ENCODE results near the gene RGS19. TPM values are rescaled to one million over a fixed set of nuclear protein-coding genes. Genes with fewer than 3 reads are reported as not detected.
A peak's percentile ranks its signal among the peaks of the same experiment; 100 is the strongest.

The RGS19 gene
- total and polyA plus RNA-seq, 8 donors: 6.3 to 63.9 (median 8.8) TPM

DNA sequence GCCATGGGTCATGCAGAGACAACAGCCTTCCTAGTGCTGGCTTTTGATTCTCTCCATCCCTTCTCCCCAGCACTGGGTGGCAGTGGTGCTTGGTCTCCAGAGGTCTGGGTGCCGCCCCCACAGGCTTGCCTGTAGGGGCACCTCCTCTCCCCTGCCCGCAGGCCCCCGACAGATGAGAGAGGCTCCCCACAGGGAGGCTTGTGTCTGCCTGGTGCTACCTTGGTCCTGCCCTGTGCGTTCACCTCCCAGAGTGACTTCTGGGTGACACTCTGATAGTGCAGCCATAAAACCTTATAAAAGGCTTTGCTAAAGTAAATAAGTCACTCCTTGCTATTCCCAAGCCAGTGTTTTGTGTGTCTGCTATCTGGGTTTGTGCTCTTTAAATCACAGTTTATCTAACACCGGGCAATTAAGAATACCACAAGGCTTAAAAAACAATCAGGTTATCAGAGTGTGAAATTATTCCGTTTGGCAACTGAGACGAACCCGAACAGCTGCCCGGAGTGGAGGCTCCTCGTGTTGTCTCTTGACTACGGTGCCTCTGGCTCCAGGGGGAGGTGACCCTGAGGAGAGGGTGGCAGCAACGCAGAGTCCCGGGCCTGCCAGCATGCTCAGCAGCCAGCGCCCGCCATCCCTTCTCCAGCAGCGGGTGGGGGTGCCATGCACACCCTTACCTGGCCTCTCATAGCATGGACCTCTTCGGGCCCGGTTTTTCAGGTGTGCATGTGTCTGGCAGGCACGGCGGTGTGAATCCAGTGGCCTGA is 48.8 kb downstream of the RGS19 start:
- ATAC-seq (no peak), DNase-seq (peak in 1 of 4 donors; percentile 72)
- H3K4me3 ChIP-seq: no peak overlapping the region
- peaks cover 0 to 100% of the 10 kb centered on the region in 2 donors for H3K36me3 ChIP-seq
- H3K27me3 ChIP-seq: no peaks in the 10 kb centered on the region
- H3K9me3 ChIP-seq: no peaks in the 10 kb centered on the region
- TF ChIP-seq, protein P1, sequence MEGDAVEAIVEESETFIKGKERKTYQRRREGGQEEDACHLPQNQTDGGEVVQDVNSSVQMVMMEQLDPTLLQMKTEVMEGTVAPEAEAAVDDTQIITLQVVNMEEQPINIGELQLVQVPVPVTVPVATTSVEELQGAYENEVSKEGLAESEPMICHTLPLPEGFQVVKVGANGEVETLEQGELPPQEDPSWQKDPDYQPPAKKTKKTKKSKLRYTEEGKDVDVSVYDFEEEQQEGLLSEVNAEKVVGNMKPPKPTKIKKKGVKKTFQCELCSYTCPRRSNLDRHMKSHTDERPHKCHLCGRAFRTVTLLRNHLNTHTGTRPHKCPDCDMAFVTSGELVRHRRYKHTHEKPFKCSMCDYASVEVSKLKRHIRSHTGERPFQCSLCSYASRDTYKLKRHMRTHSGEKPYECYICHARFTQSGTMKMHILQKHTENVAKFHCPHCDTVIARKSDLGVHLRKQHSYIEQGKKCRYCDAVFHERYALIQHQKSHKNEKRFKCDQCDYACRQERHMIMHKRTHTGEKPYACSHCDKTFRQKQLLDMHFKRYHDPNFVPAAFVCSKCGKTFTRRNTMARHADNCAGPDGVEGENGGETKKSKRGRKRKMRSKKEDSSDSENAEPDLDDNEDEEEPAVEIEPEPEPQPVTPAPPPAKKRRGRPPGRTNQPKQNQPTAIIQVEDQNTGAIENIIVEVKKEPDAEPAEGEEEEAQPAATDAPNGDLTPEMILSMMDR (IDR thresholded peaks at IDR 0.05): no peak
- intact Hi-C loops (cut with DNase I): no loop called here
- H3K4me1 ChIP-seq: no peaks in the 10 kb centered on the region
- no peak overlapping the region for H3K27ac ChIP-seq

DNA sequence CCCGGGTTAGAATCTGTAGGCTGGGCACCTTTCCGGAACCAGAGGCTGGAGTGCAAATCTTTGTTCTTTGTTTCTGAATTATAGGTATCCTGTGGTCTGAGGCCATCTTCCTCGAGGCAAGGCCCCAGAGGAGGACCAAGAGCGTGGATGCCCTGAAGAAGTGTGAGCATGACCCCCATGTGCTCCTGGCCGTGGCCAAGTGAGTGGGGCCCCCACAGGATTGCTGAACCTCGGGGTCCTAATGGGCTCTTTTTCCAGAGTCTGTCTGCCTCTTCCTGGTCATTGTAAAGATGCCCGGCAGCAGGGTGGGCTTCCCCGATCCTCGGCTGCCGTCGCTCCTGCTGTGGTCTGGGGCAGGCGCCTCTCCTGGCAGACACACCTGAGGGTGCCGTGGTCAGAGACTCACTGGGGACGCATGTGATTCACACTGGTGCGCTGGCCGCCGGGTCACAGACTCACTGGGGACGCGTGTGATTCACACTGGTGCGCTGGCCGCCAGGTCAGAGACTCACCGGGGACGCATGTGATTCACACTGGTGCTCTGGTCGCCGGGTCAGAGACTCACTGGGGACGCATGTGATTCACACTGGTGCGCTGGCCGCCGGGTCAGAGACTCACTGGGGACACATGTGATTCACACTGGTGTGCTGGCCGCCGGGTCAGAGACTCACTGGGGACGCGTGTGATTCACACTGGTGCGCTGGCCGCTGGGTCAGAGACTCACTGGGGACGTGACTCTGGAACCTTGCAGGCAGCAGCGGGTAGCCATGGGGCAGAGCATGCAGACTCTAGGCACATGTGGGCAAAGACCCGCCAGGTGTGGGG is 49.8 kb downstream of the RGS19 start:
- TF ChIP-seq, protein P1 (IDR thresholded peaks at IDR 0.05): no peak
- peak in 1 of 4 donors; percentile 66 for DNase-seq
- Histone ChIP-seq H3K9me3 (no peaks in the 10 kb centered on the region), H3K27me3 (no peaks in the 10 kb centered on the region), H3K4me1 (no peaks in the 10 kb centered on the region), H3K36me3 (peaks cover 0 to 100% of the 10 kb centered on the region in 2 donors), H3K27ac (no peak overlapping the region), H3K4me3 (no peak overlapping the region)
- intact Hi-C loops (cut with DNase I): no loop called here
- ATAC-seq: no peak

DNA sequence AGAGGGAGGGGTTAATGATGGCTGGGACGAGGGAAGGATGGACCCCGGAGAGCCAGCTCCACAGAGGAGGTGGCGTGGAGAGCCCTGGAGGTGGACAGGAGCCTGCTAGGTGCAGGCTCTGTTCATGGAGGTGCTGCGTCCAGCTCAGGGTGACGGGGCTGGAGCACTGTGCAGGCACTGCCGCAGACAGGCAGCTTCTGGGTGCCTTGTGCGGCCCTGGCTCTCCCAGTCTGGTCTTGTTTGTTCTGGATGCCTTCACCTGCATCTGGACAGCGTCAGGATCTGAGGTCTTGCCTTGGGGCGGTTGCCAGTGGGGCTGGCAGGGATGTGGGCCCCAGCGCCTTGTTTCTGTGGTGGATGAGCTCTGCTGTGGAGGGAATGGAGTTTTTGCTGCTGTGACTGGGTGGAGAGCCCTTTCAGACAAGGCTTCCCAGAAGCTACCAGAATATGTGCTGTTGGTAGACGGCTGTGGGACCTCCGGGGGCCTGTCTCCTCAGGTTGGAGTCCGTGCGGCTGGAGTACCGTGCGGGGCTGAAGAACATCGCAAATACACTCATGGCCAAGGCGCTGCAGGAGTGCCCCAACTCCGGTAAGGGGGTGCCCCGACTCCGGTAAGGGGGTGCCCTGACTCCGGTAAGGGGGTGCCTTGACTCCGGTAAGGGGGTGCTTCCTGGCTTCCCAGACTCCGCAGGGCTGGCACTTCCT is 51.2 kb downstream of the RGS19 start:
- H3K27ac ChIP-seq: no peak overlapping the region
- DNase-seq: peak in 1 of 4 donors; percentile 61
- no peaks in the 10 kb centered on the region for H3K4me1 ChIP-seq
- H3K27me3 ChIP-seq: no peaks in the 10 kb centered on the region
- no peak overlapping the region for H3K4me3 ChIP-seq
- TF ChIP-seq, protein P1 (IDR thresholded peaks at IDR 0.05): no peak
- H3K36me3 ChIP-seq: peaks cover 0 to 100% of the 10 kb centered on the region in 2 donors
- intact Hi-C loops (cut with DNase I): no loop called here
- no peaks in the 10 kb centered on the region for H3K9me3 ChIP-seq
- ATAC-seq: no peak

DNA sequence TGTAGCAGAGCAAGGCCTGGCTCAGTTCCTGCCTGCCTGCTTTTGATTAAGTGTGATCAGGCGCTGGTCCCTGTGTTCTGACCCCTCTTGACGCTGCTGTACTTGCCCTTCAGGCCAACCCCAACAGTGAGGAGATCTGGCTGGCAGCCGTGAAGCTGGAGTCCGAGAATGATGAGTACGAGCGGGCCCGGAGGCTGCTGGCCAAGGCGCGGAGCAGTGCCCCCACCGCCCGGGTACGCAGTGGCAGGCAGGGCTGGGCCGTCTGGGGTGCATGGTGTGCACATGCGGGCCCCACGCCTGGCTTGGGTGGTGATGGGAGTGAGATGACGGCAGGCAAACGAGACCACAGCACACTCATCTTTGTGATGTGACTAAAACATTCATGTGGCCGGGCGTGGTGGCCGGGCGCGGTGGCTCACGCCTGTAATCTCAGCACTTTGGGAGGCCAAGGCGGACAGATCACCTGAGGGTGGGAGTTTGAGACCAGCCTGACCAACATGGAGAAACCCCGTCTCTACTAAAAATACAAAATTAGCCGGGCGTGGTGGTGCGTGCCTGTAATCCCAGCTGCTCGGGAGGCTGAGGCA is 53.4 kb downstream of the RGS19 start:
- Histone ChIP-seq H3K4me3 (no peak overlapping the region), H3K27me3 (no peaks in the 10 kb centered on the region), H3K27ac (no peak overlapping the region), H3K9me3 (no peaks in the 10 kb centered on the region), H3K36me3 (peaks cover 0 to 94% of the 10 kb centered on the region in 2 donors), H3K4me1 (no peaks in the 10 kb centered on the region)
- no peak for ATAC-seq
- no peak for DNase-seq
- intact Hi-C loops (cut with DNase I): no loop called here
- TF ChIP-seq, protein P1 (IDR thresholded peaks at IDR 0.05): no peak

Data from left lung (tissue), 10 donors.